22Rv1 (cell line): ENCODE results near the gene DTNA.

Experiments used
- ZFX ChIP-seq: fragments of 450-650 bp; IDR thresholded peaks from 2 replicates; pipeline ENCODE4 v1.6.1; 2017; ENCODE audit warnings: antibody characterized with exemption, borderline replicate concordance
- TF ChIP-seq, protein P1 (sequence below): fragments of 450-650 bp; IDR thresholded peaks from 2 replicates; pipeline ENCODE4 v1.5.1; 2017; ENCODE audit warnings: mild to moderate bottlenecking

DNA sequence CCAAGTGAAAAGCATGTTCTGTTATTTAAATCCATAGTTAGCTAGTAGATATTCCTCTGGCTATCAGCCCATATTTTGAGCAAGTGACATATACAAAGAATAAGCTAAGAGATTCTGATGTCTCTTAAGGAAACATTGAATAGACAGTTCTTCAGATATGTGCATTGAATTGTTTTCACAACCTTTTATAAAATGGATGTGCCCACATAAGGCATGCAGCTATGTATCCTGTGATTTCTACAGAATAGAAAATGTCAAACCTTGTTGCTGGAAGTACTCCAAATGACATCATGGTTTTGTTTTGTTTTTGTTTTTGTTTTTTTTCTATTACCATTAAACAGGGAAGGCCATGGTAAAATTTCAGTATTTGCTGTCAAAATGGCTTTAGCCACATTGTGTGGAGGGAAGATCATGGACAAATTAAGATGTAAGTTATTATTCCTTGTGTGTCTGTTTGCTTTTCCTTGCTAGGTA, 95.8 kb downstream of the DTNA start:
- TF ChIP-seq, protein P1, sequence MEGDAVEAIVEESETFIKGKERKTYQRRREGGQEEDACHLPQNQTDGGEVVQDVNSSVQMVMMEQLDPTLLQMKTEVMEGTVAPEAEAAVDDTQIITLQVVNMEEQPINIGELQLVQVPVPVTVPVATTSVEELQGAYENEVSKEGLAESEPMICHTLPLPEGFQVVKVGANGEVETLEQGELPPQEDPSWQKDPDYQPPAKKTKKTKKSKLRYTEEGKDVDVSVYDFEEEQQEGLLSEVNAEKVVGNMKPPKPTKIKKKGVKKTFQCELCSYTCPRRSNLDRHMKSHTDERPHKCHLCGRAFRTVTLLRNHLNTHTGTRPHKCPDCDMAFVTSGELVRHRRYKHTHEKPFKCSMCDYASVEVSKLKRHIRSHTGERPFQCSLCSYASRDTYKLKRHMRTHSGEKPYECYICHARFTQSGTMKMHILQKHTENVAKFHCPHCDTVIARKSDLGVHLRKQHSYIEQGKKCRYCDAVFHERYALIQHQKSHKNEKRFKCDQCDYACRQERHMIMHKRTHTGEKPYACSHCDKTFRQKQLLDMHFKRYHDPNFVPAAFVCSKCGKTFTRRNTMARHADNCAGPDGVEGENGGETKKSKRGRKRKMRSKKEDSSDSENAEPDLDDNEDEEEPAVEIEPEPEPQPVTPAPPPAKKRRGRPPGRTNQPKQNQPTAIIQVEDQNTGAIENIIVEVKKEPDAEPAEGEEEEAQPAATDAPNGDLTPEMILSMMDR, result no peak
- no peak for TF ChIP-seq ZFX
